ENCODE results near the gene EHF.

EHF gene

GRCh38 chr11:34601609-34602008 lies 19.3 kb upstream of the EHF start:
- DNase-seq (ENCODE audit: low read depth, low spot score): no peak

GRCh38 chr11:34602245-34602644 lies 18.6 kb upstream of the EHF start:
- DNase-seq (ENCODE audit: low read depth, low spot score): no peak

GRCh38 chr11:34603129-34604001 lies 17.5 kb upstream of the EHF start:
- no peak for DNase-seq (ENCODE audit: low read depth, low spot score)

GRCh38 chr11:34604145-34604544 lies 16.7 kb upstream of the EHF start:
- DNase-seq (ENCODE audit: low read depth, low spot score): no peak

- no peak for DNase-seq (ENCODE audit: low read depth, low spot score)
Observed at GRCh38 chr11:34604911-34605310, 16.0 kb upstream of the EHF start.

- DNase-seq (ENCODE audit: low read depth, low spot score): no peak
Observed at GRCh38 chr11:34605481-34606325, 15.2 kb upstream of the EHF start.

- DNase-seq (ENCODE audit: low read depth, low spot score): no peak
Observed at GRCh38 chr11:34606326-34607120, 14.4 kb upstream of the EHF start.

GRCh38 chr11:34609187-34609751 lies 11.6 kb upstream of the EHF start:
- DNase-seq (ENCODE audit: low read depth, low spot score): no peak

- peak; percentile 51 for DNase-seq (ENCODE audit: low read depth, low spot score)
Observed at GRCh38 chr11:34609850-34610249, 11.0 kb upstream of the EHF start.

GRCh38 chr11:34610324-34611041 lies 10.4 kb upstream of the EHF start:
- no peak for DNase-seq (ENCODE audit: low read depth, low spot score)

- DNase-seq (ENCODE audit: low read depth, low spot score): no peak
Observed at GRCh38 chr11:34613015-34613414, 7.9 kb upstream of the EHF start.

- no peak for DNase-seq (ENCODE audit: low read depth, low spot score)
Observed at GRCh38 chr11:34613552-34614056, 7.3 kb upstream of the EHF start.

- DNase-seq (ENCODE audit: low read depth, low spot score): peak; percentile 22
Observed at GRCh38 chr11:34614344-34615104, 6.4 kb upstream of the EHF start.

- no peak for DNase-seq (ENCODE audit: low read depth, low spot score)
Observed at GRCh38 chr11:34616086-34616485, 4.8 kb upstream of the EHF start.

- DNase-seq (ENCODE audit: low read depth, low spot score): no peak
Observed at GRCh38 chr11:34616830-34617504, 3.9 kb upstream of the EHF start.

GRCh38 chr11:34618406-34618805 lies 2.5 kb upstream of the EHF start:
- no peak for DNase-seq (ENCODE audit: low read depth, low spot score)

- DNase-seq (ENCODE audit: low read depth, low spot score): no peak
Observed at GRCh38 chr11:34619062-34619516, 1.8 kb upstream of the EHF start.

- DNase-seq (ENCODE audit: low read depth, low spot score): no peak
Observed at GRCh38 chr11:34620202-34620601, 691 bp upstream of the EHF start.

GRCh38 chr11:34621876-34622275 lies 983 bp downstream of the EHF start:
- peak; percentile 27 for DNase-seq (ENCODE audit: low read depth, low spot score)
